Trophoblast cell (in vitro differentiated cells and primary cell): ENCODE measurements around the gene CUX1.

ENCODE experiments used
- DNase-seq, 2 donors: peaks; one replicate each; pipeline ENCODE4 v3.0.0-alpha.2; 2016
- H2AFZ ChIP-seq: 2 replicates; pipeline ENCODE4 v1.6.1; 2013; ENCODE audit warnings: low read length, moderate library complexity, mild to moderate bottlenecking; ENCODE audit not compliant: insufficient read depth, poor library complexity
- H2AK5ac ChIP-seq: 2 replicates; pipeline ENCODE4 v1.6.1; 2013; ENCODE audit warnings: mild to moderate bottlenecking, low read length
- H2BK120ac ChIP-seq: 2 replicates; pipeline ENCODE4 v1.6.1; 2013; ENCODE audit warnings: low read length, mild to moderate bottlenecking, moderate library complexity; ENCODE audit not compliant: insufficient read depth, poor library complexity
- H2BK12ac ChIP-seq: 2 replicates; pipeline ENCODE4 v1.6.1; 2013; ENCODE audit warnings: mild to moderate bottlenecking, low read length, moderate library complexity
- H2BK5ac ChIP-seq: 2 replicates; pipeline ENCODE4 v1.6.1; 2013; ENCODE audit warnings: low read length, low read depth, moderate library complexity, mild to moderate bottlenecking; ENCODE audit not compliant: poor library complexity
- H3K14ac ChIP-seq: 2 replicates; pipeline ENCODE4 v1.6.1; 2013; ENCODE audit warnings: mild to moderate bottlenecking, low read length
- H3K18ac ChIP-seq: 2 replicates; pipeline ENCODE4 v1.6.1; 2013; ENCODE audit warnings: mild to moderate bottlenecking, low read length
- H3K23ac ChIP-seq: 2 replicates; pipeline ENCODE4 v1.6.1; 2013; ENCODE audit warnings: low read length
- H3K27ac ChIP-seq: 2 replicates; pipeline ENCODE4 v1.5.1; 2013; ENCODE audit warnings: low read depth, mild to moderate bottlenecking, inconsistent platforms, low read length, moderate library complexity
- H3K27me3 ChIP-seq: 2 replicates; pipeline ENCODE4 v1.6.1; 2013; ENCODE audit warnings: inconsistent platforms, mild to moderate bottlenecking, low read length, moderate library complexity; ENCODE audit not compliant: insufficient read depth
- H3K36me3 ChIP-seq, 2 experiments: 1 replicate in 1 of 2; 2 replicates in 1 of 2; pipeline ENCODE4 v1.6.1; 2013; ENCODE audit warnings: low read length in 2 of 2, mild to moderate bottlenecking in 2 of 2, moderate library complexity in 1 of 2; ENCODE audit not compliant: insufficient read depth in 2 of 2, control insufficient read depth in 1 of 2
- H3K4ac ChIP-seq: 2 replicates; pipeline ENCODE4 v1.6.1; 2013; ENCODE audit warnings: low read depth, mild to moderate bottlenecking, low read length, moderate library complexity
- H3K4me1 ChIP-seq, 2 experiments: 1 replicate in 1 of 2; 2 replicates in 1 of 2; pipeline ENCODE4 v1.6.1; 2013; ENCODE audit warnings: low read length in 2 of 2, mild to moderate bottlenecking in 2 of 2, moderate library complexity in 1 of 2; ENCODE audit not compliant: insufficient read depth in 2 of 2, control insufficient read depth in 1 of 2
- H3K4me2 ChIP-seq: 2 replicates; pipeline ENCODE4 v1.6.1; 2013; ENCODE audit warnings: inconsistent platforms, mild to moderate bottlenecking, low read length, moderate library complexity
- H3K4me3 ChIP-seq: 2 replicates; pipeline ENCODE4 v1.5.1; 2013; ENCODE audit warnings: mild to moderate bottlenecking, low read depth, low read length, inconsistent platforms
- H3K79me1 ChIP-seq: one replicate; pipeline ENCODE4 v1.6.1; 2013; ENCODE audit warnings: low read length
- H3K79me2 ChIP-seq: 2 replicates; pipeline ENCODE4 v1.6.1; 2013; ENCODE audit warnings: low read length, mild to moderate bottlenecking; ENCODE audit not compliant: control insufficient read depth, insufficient read depth, poor library complexity
- H3K9ac ChIP-seq: 2 replicates; pipeline ENCODE4 v1.6.1; 2013; ENCODE audit warnings: mild to moderate bottlenecking, low read length
- H3K9me3 ChIP-seq: 2 replicates; pipeline ENCODE4 v1.6.1; 2013; ENCODE audit warnings: low read depth, mild to moderate bottlenecking, control low read depth, inconsistent platforms, low read length; ENCODE audit not compliant: insufficient read depth
- H4K12ac ChIP-seq: 2 replicates; pipeline ENCODE4 v1.6.1; 2013; ENCODE audit warnings: low read depth, mild to moderate bottlenecking, low read length, moderate library complexity
- H4K8ac ChIP-seq: 2 replicates; pipeline ENCODE4 v1.6.1; 2013; ENCODE audit warnings: low read depth, mild to moderate bottlenecking, low read length, moderate library complexity
- H4K91ac ChIP-seq: one replicate; pipeline ENCODE4 v1.6.1; 2013; ENCODE audit warnings: low read depth, mild to moderate bottlenecking, low read length, moderate library complexity
- WGBS: extraction: QIAGEN DNeasy Blood & Tissue Kit; methylation state at CpG from one replicate; pipeline ENCODE4 v1.1.7; 2013; ENCODE audit warnings: missing lambda C conversion rate; ENCODE audit not compliant: insufficient read length, insufficient coverage; ENCODE audit errors: extremely low coverage; 5-methylcytosine and 5-hydroxymethylcytosine counted together

CUX1 gene

GRCh38 chr7:102186306-102186705 is 368.9 kb downstream of the CUX1 start:
- no peak overlapping the region for H4K12ac ChIP-seq
- H3K14ac ChIP-seq = no peak overlapping the region
- no peak overlapping the region for H3K4ac ChIP-seq
- no peaks in the 10 kb centered on the region for H3K4me1 ChIP-seq
- no peak overlapping the region for H3K27ac ChIP-seq
- H3K27me3 ChIP-seq = no peaks in the 10 kb centered on the region
- H2AK5ac ChIP-seq = no peak overlapping the region
- peak in 1 of 2 donors; percentile 46 for DNase-seq
- no peak overlapping the region for H2BK12ac ChIP-seq
- no peak overlapping the region for H3K4me3 ChIP-seq
- H3K79me1 ChIP-seq = no peaks in the 10 kb centered on the region
- H2AFZ ChIP-seq = no peak overlapping the region
- no peak overlapping the region for H4K8ac ChIP-seq
- no peaks in the 10 kb centered on the region for H3K79me2 ChIP-seq
- H4K91ac ChIP-seq = no peak overlapping the region
- no peak overlapping the region for H3K18ac ChIP-seq
- H3K23ac ChIP-seq = no peak overlapping the region
- no peak overlapping the region for H3K4me2 ChIP-seq
- H2BK120ac ChIP-seq = no peak overlapping the region
- peaks cover 2% of the 10 kb centered on the region for H3K9me3 ChIP-seq
- H3K9ac ChIP-seq = no peak overlapping the region
- peaks cover 38 to 45% of the 10 kb centered on the region in 2 experiments for H3K36me3 ChIP-seq
- no peak overlapping the region for H2BK5ac ChIP-seq
- no CpG with 5 or more reads among the region's 6 CpGs for WGBS

GRCh38 chr7:102188746-102189145 is 371.3 kb downstream of the CUX1 start:
- Histone ChIP-seq H4K8ac (no peak overlapping the region), H3K4me1 (no peaks in the 10 kb centered on the region), H3K9ac (no peak overlapping the region), H4K91ac (no peak overlapping the region), H3K36me3 (peaks cover 39 to 48% of the 10 kb centered on the region in 2 experiments), H3K27me3 (no peaks in the 10 kb centered on the region), H4K12ac (no peak overlapping the region), H3K14ac (no peak overlapping the region), H3K18ac (no peak overlapping the region), H2AK5ac (no peak overlapping the region), H3K27ac (no peak overlapping the region), H3K23ac (no peak overlapping the region), H2BK5ac (no peak overlapping the region), H2BK12ac (no peak overlapping the region), H3K4me2 (no peak overlapping the region), H3K9me3 (peaks cover 2% of the 10 kb centered on the region), H3K79me1 (no peaks in the 10 kb centered on the region), H3K79me2 (no peaks in the 10 kb centered on the region), H2AFZ (no peak overlapping the region), H2BK120ac (no peak overlapping the region), H3K4ac (no peak overlapping the region), H3K4me3 (no peak overlapping the region)
- DNase-seq = no peak
- WGBS = no CpG with 5 or more reads among the region's 7 CpGs

GRCh38 chr7:102189756-102190155 is 372.3 kb downstream of the CUX1 start:
- no peak overlapping the region for H2BK5ac ChIP-seq
- no peak overlapping the region for H3K27ac ChIP-seq
- H2BK120ac ChIP-seq = no peak overlapping the region
- H3K36me3 ChIP-seq = peaks cover 40 to 45% of the 10 kb centered on the region in 2 experiments
- H3K27me3 ChIP-seq = no peaks in the 10 kb centered on the region
- no peak overlapping the region for H2AFZ ChIP-seq
- H3K18ac ChIP-seq = no peak overlapping the region
- H4K12ac ChIP-seq = no peak overlapping the region
- no peak overlapping the region for H3K23ac ChIP-seq
- H3K79me2 ChIP-seq = no peaks in the 10 kb centered on the region
- no peak overlapping the region for H3K4me3 ChIP-seq
- H3K4me1 ChIP-seq = no peaks in the 10 kb centered on the region
- no peak overlapping the region for H3K14ac ChIP-seq
- H4K91ac ChIP-seq = no peak overlapping the region
- no peak overlapping the region for H3K9ac ChIP-seq
- no CpG with 5 or more reads among the region's 7 CpGs for WGBS
- peaks cover 2% of the 10 kb centered on the region for H3K9me3 ChIP-seq
- no peak overlapping the region for H2BK12ac ChIP-seq
- no peak overlapping the region for H3K4ac ChIP-seq
- DNase-seq = peak in 1 of 2 donors; percentile 49
- H2AK5ac ChIP-seq = no peak overlapping the region
- H3K79me1 ChIP-seq = no peaks in the 10 kb centered on the region
- H4K8ac ChIP-seq = no peak overlapping the region
- H3K4me2 ChIP-seq = no peak overlapping the region

- DNase-seq = no peak
- Histone ChIP-seq H3K4me3 (no peak overlapping the region), H3K4ac (no peak overlapping the region), H2BK5ac (no peak overlapping the region), H3K9me3 (peaks cover 2% of the 10 kb centered on the region), H3K79me1 (no peaks in the 10 kb centered on the region), H3K18ac (no peak overlapping the region), H3K14ac (no peak overlapping the region), H2AFZ (no peak overlapping the region), H3K9ac (no peak overlapping the region), H2BK12ac (no peak overlapping the region), H2BK120ac (no peak overlapping the region), H3K27ac (no peak overlapping the region), H4K8ac (no peak overlapping the region), H3K27me3 (no peaks in the 10 kb centered on the region), H4K91ac (no peak overlapping the region), H3K79me2 (no peaks in the 10 kb centered on the region), H4K12ac (no peak overlapping the region), H3K36me3 (peaks cover 41 to 48% of the 10 kb centered on the region in 2 experiments), H2AK5ac (no peak overlapping the region), H3K4me2 (no peak overlapping the region), H3K4me1 (no peaks in the 10 kb centered on the region), H3K23ac (no peak overlapping the region)
- WGBS = no CpG with 5 or more reads among the region's 13 CpGs
These were observed 373.4 kb downstream of the CUX1 start for GRCh38 chr7:102190776-102191350.
